HepG2 (cell line): ENCODE results near the gene PHEX. TPM values are rescaled to one million over a fixed set of nuclear protein-coding genes. Genes with fewer than 3 reads are reported as not detected.

ENCODE experiments used
- ATAC-seq: fragments of 200-7000 bp; cut with Tn5 transposase; 3 replicates; pipeline ENCODE4 v1.9.1; 2020; ENCODE audit warnings: mild to moderate bottlenecking, moderate library complexity
- BruUV-seq: library from RNA; stranded (reverse); fragments of 400-500 nt; replicated peaks from 2 replicates; lab custom pipeline; 2021; lab: Mats Ljungman, UMichigan
- CTCF ChIA-PET: fragments of 300-600 bp; formaldehyde crosslinking; extraction: SDS; loops from one replicate; lab custom pipeline; 2021; ENCODE audit warnings: low total read pairs, inconsistent platforms, low intra/inter-chr PET ratio; lab: Yijun Ruan, JAX
- POLR2A ChIA-PET: fragments of 350-600 bp; sonication (Branson Sonifier 250); formaldehyde crosslinking; loops from one replicate; lab custom pipeline; 2020; ENCODE audit warnings: antibody characterized with exemption, inconsistent platforms; lab: Yijun Ruan, JAX
- DNase-seq: peaks from one replicate; pipeline ENCODE4 v3.0.0-alpha.2; 2015; ENCODE audit warnings: low spot score
- FAIRE-seq: peaks from 3 replicates; lab custom pipeline; 2011; peaks lifted over from hg19 to GRCh38; lab: Jason Lieb, UNC
- H2AFZ ChIP-seq: one replicate; pipeline ENCODE4 v1.6.1; 2011; ENCODE audit warnings: low read length, inconsistent platforms
- H3K27ac ChIP-seq: fragments of 300-600 bp; 3 replicates; pipeline ENCODE4 v1.8.0; 2011; ENCODE audit warnings: mixed run types, mild to moderate bottlenecking, mixed read lengths, low read length, inconsistent platforms; ENCODE audit not compliant: insufficient read depth; ENCODE audit errors: extremely low read length
- H3K27me3 ChIP-seq, 2 experiments: fragments of 200-600 bp in 1 of 2; 2 replicates in 1 of 2; 3 replicates in 1 of 2; pipeline versions ENCODE4 v1.6.0 to v1.8.0; 2011; ENCODE audit warnings: low read length in 2 of 2, mild to moderate bottlenecking in 2 of 2, moderate library complexity in 2 of 2, inconsistent platforms in 1 of 2; ENCODE audit not compliant: insufficient read depth in 2 of 2, control insufficient read depth in 1 of 2
- H3K36me3 ChIP-seq, 2 experiments: fragments of 200-600 bp in 1 of 2; replicated peaks in 1 of 2; 2 replicates in 1 of 2; 3 replicates in 1 of 2; pipeline versions ENCODE4 v1.5.1 to v1.8.0; 2011; ENCODE audit warnings: low read length in 2 of 2, inconsistent platforms in 1 of 2; ENCODE audit not compliant: insufficient read depth in 2 of 2, control insufficient read depth in 1 of 2
- H3K4me1 ChIP-seq: 2 replicates; pipeline ENCODE4 v1.5.1; 2012; ENCODE audit warnings: low read length, inconsistent platforms; ENCODE audit not compliant: insufficient read depth
- H3K4me2 ChIP-seq: 2 replicates; pipeline ENCODE4 v1.6.0; 2011; ENCODE audit warnings: low read depth, low read length, inconsistent platforms
- H3K4me3 ChIP-seq, 3 experiments: fragments of 200-600 bp in 1 of 3; sonication (generic), shearing (Covaris generic) in 1 of 3; replicated peaks in 1 of 3; 2 replicates each; pipeline ENCODE4 v1.5.1; 2011 to 2016; ENCODE audit warnings: low read length in 3 of 3, inconsistent platforms in 2 of 3, low read depth in 2 of 3, mild to moderate bottlenecking in 2 of 3, control low read depth in 1 of 3, mixed read lengths in 1 of 3; ENCODE audit not compliant: insufficient read depth in 1 of 3
- H3K79me2 ChIP-seq: one replicate; pipeline ENCODE4 v1.6.1; 2011; ENCODE audit warnings: low read length, inconsistent platforms; ENCODE audit not compliant: insufficient read depth
- H3K9ac ChIP-seq: 2 replicates; pipeline ENCODE4 v1.6.0; 2011; ENCODE audit warnings: mild to moderate bottlenecking, low read depth, low read length, inconsistent platforms; ENCODE audit not compliant: insufficient read depth
- H3K9me3 ChIP-seq: 2 replicates; pipeline ENCODE4 v1.5.1; 2012; ENCODE audit warnings: mild to moderate bottlenecking, low read length
- H4K20me1 ChIP-seq: 2 replicates; pipeline ENCODE4 v1.6.0; 2011; ENCODE audit warnings: inconsistent platforms, mild to moderate bottlenecking, low read length, moderate library complexity; ENCODE audit not compliant: insufficient read depth
- ATF2 ChIP-seq: sonication (generic); formaldehyde crosslinking; IDR thresholded peaks from 2 replicates; pipeline ENCODE4 v1.4.0; 2020; ENCODE audit warnings: missing genetic modification reagents
- EEA1 ChIP-seq: sonication (generic); formaldehyde crosslinking; IDR thresholded peaks from 2 replicates; pipeline ENCODE4 v1.5.1; 2020; ENCODE audit warnings: mild to moderate bottlenecking, missing genetic modification reagents, borderline replicate concordance
- FOXP1 ChIP-seq, 2 experiments: fragments of 450-650 bp in 1 of 2; IDR thresholded peaks; 2 replicates each; pipeline ENCODE4 v1.6.1; 2017 to 2018; ENCODE audit warnings: antibody characterized with exemption in 1 of 2
- HOXD1 ChIP-seq: sonication (generic); formaldehyde crosslinking; IDR thresholded peaks from 2 replicates; pipeline ENCODE4 v1.5.0; 2020; ENCODE audit warnings: missing genetic modification reagents
- MAFG ChIP-seq: sonication (generic); formaldehyde crosslinking; IDR thresholded peaks from 2 replicates; pipeline ENCODE4 v1.5.1; 2020; ENCODE audit warnings: mild to moderate bottlenecking, missing genetic modification reagents
- NFRKB ChIP-seq: fragments of 450-650 bp; IDR thresholded peaks from 2 replicates; pipeline ENCODE4 v1.6.1; 2017
- PHB2 ChIP-seq: fragments of 450-650 bp; IDR thresholded peaks from 2 replicates; pipeline ENCODE4 v1.6.1; 2018; ENCODE audit not compliant: partially characterized antibody
- RFX5 ChIP-seq: IDR thresholded peaks from 2 replicates; pipeline ENCODE4 v1.6.1; 2011; ENCODE audit warnings: low read depth, low read length, improper control_type of control experiment
- RNF2 ChIP-seq: fragments of 450-650 bp; conservative IDR thresholded peaks from 2 replicates; pipeline ENCODE4 v1.6.1; 2016; ENCODE audit warnings: low read depth
- TIGD3 ChIP-seq: sonication (generic); formaldehyde crosslinking; IDR thresholded peaks from 2 replicates; pipeline ENCODE4 v1.5.1; 2020; ENCODE audit warnings: mild to moderate bottlenecking, missing genetic modification reagents, borderline replicate concordance
- ZNF564 ChIP-seq: sonication (generic); formaldehyde crosslinking; IDR thresholded peaks from 2 replicates; pipeline ENCODE4 v1.8.1; 2023; ENCODE audit warnings: mild to moderate bottlenecking, missing genetic modification reagents
- ZNF713 ChIP-seq: sonication (generic); formaldehyde crosslinking; IDR thresholded peaks from 2 replicates; pipeline ENCODE4 v1.4.0; 2020; ENCODE audit warnings: mild to moderate bottlenecking, missing genetic modification reagents
- WGBS: methylation state at CpG from one replicate; pipeline ENCODE4 v1.1.6; 2017; ENCODE audit warnings: low lambda C conversion rate; 5-methylcytosine and 5-hydroxymethylcytosine counted together
- in situ Hi-C: cut with HindIII; loops from 2 replicates; pipeline ENCODE4 v1.10.0; 2017; ENCODE audit warnings: low pct_unique_long_range_greater_than_20kb; ENCODE audit not compliant: extremely low pct_ligation_motif_present
- intact Hi-C: fragments of 100-400 bp; cut with micrococcal nuclease; formaldehyde crosslinking; loops from one replicate; pipeline ENCODE4 v1.10.0; 2022; ENCODE audit not compliant: unreplicated experiment
- polyA plus RNA-seq, 8 experiments: library from polyadenylated mRNA; depleted of rRNA in 3 of 8; stranded (reverse) in 7 of 8; unstranded in 1 of 8; fragments of >200 nt; fragmentation: Illumina TruSeq in 4 of 8; extraction: Trizol in 4 of 8; gene quantifications; 2 replicates each; pipeline versions ENCODE4 v1.2.1 to v1.2.3, GENCODE V29; 2011 to 2016; ENCODE audit warnings: low read depth in 4 of 8, missing spikeins in 1 of 8, mixed read lengths in 1 of 8; ENCODE audit not compliant: insufficient read depth in 1 of 8
- total RNA-seq, 5 experiments: library from RNA; depleted of rRNA; stranded (reverse); fragments of >200 nt; fragmentation: Illumina TruSeq; extraction: Trizol; gene quantifications; 2 replicates each; pipeline ENCODE4 v1.2.3, GENCODE V29; 2016; ENCODE audit warnings: low read depth in 1 of 5
- TF ChIP-seq, protein P1 (sequence below): sonication (generic); formaldehyde crosslinking; IDR thresholded peaks from 2 replicates; pipeline ENCODE4 v1.5.0; 2020; ENCODE audit warnings: mild to moderate bottlenecking, missing genetic modification reagents, borderline replicate concordance
- TF ChIP-seq, protein P2 (sequence below): sonication (generic); formaldehyde crosslinking; IDR thresholded peaks from 2 replicates; pipeline ENCODE4 v1.4.0; 2020; ENCODE audit warnings: missing genetic modification reagents
- TF ChIP-seq, protein P3 (sequence below): sonication (generic); formaldehyde crosslinking; conservative IDR thresholded peaks from 2 replicates; pipeline ENCODE4 v1.4.0; 2020; ENCODE audit warnings: missing genetic modification reagents

PHEX gene
- total and polyA plus RNA-seq, 2 of the 13 experiments (the other 11 are each of a cell fraction or from before 2014, with no cell fraction given) = 0.01 to 0.27 TPM

- intact Hi-C loops = no loop called here
- H3K9ac ChIP-seq = no peak overlapping the region
- in situ Hi-C loops = no loop called here
- DNase-seq = no peak
- H3K4me3 ChIP-seq = no peak overlapping the region
- H2AFZ ChIP-seq = no peak overlapping the region
- no peaks in the 10 kb centered on the region for H3K27me3 ChIP-seq
- FAIRE-seq = no peak
- no peak overlapping the region for H3K4me2 ChIP-seq
- H4K20me1 ChIP-seq = no peaks in the 10 kb centered on the region
- no CpG with 5 or more reads among the region's 10 CpGs for WGBS
- no TSS peak for BruUV-seq
- H3K9me3 ChIP-seq = no peaks in the 10 kb centered on the region
- ATAC-seq = no peak
- H3K36me3 ChIP-seq = no peaks in the 10 kb centered on the region
- POLR2A ChIA-PET = no interaction called here
- H3K27ac ChIP-seq = no peak overlapping the region
- no peaks in the 10 kb centered on the region for H3K79me2 ChIP-seq
- CTCF ChIA-PET = no interaction called here
- peaks cover 4% of the 10 kb centered on the region; the same call in 1 of the 2 replicates for H3K4me1 ChIP-seq
- TF ChIP-seq, protein P1, sequence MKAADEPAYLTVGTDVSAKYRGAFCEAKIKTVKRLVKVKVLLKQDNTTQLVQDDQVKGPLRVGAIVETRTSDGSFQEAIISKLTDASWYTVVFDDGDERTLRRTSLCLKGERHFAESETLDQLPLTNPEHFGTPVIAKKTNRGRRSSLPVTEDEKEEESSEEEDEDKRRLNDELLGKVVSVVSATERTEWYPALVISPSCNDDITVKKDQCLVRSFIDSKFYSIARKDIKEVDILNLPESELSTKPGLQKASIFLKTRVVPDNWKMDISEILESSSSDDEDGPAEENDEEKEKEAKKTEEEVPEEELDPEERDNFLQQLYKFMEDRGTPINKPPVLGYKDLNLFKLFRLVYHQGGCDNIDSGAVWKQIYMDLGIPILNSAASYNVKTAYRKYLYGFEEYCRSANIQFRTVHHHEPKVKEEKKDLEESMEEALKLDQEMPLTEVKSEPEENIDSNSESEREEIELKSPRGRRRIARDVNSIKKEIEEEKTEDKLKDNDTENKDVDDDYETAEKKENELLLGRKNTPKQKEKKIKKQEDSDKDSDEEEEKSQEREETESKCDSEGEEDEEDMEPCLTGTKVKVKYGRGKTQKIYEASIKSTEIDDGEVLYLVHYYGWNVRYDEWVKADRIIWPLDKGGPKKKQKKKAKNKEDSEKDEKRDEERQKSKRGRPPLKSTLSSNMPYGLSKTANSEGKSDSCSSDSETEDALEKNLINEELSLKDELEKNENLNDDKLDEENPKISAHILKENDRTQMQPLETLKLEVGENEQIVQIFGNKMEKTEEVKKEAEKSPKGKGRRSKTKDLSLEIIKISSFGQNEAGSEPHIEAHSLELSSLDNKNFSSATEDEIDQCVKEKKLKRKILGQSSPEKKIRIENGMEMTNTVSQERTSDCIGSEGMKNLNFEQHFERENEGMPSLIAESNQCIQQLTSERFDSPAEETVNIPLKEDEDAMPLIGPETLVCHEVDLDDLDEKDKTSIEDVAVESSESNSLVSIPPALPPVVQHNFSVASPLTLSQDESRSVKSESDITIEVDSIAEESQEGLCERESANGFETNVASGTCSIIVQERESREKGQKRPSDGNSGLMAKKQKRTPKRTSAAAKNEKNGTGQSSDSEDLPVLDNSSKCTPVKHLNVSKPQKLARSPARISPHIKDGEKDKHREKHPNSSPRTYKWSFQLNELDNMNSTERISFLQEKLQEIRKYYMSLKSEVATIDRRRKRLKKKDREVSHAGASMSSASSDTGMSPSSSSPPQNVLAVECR (CRISPR knock-in tag) = no peak
- TF ChIP-seq RFX5 = no peak
- no peak for TF ChIP-seq MAFG
- no peak for TF ChIP-seq NFRKB
- no peak for TF ChIP-seq PHB2
- TF ChIP-seq, protein P2, sequence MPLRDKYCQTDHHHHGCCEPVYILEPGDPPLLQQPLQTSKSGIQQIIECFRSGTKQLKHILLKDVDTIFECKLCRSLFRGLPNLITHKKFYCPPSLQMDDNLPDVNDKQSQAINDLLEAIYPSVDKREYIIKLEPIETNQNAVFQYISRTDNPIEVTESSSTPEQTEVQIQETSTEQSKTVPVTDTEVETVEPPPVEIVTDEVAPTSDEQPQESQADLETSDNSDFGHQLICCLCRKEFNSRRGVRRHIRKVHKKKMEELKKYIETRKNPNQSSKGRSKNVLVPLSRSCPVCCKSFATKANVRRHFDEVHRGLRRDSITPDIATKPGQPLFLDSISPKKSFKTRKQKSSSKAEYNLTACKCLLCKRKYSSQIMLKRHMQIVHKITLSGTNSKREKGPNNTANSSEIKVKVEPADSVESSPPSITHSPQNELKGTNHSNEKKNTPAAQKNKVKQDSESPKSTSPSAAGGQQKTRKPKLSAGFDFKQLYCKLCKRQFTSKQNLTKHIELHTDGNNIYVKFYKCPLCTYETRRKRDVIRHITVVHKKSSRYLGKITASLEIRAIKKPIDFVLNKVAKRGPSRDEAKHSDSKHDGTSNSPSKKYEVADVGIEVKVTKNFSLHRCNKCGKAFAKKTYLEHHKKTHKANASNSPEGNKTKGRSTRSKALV (CRISPR knock-in tag) = no peak
- no peak for TF ChIP-seq ATF2 (CRISPR knock-in tag)
- no peak for TF ChIP-seq TIGD3
- TF ChIP-seq ZNF713 (CRISPR knock-in tag) = no peak
- no peak for TF ChIP-seq EEA1
- TF ChIP-seq, protein P3, sequence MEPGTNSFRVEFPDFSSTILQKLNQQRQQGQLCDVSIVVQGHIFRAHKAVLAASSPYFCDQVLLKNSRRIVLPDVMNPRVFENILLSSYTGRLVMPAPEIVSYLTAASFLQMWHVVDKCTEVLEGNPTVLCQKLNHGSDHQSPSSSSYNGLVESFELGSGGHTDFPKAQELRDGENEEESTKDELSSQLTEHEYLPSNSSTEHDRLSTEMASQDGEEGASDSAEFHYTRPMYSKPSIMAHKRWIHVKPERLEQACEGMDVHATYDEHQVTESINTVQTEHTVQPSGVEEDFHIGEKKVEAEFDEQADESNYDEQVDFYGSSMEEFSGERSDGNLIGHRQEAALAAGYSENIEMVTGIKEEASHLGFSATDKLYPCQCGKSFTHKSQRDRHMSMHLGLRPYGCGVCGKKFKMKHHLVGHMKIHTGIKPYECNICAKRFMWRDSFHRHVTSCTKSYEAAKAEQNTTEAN (CRISPR knock-in tag) = no peak
- TF ChIP-seq FOXP1 (IDR thresholded peaks at IDR 0.05) = no peak
- no peak for TF ChIP-seq FOXP1 (CRISPR knock-in tag; IDR thresholded peaks at IDR 0.05)
- TF ChIP-seq HOXD1 (CRISPR knock-in tag) = no peak
- TF ChIP-seq RNF2 = no peak
- TF ChIP-seq ZNF564 (CRISPR knock-in tag) = no peak
Observed at GRCh38 chrX:22004866-22005265, 27.3 kb upstream of the PHEX start.
